Thyroid gland (tissue), 4 donors: ENCODE results near the gene TNFSF15. TPM values are rescaled to one million over a fixed set of nuclear protein-coding genes. Genes with fewer than 3 reads are reported as not detected.
A peak's percentile ranks its signal among the peaks of the same experiment; 100 is the strongest.

Experiments
- DNase-seq, 2 donors: peaks; one replicate each; pipeline ENCODE4 v3.0.0-alpha.2; 2019
- H3K27ac ChIP-seq, 3 donors: fragments of 200-600 bp; sonication (generic); 1 replicate in 2 of 3; 2 replicates in 1 of 3; pipeline ENCODE4 v1.5.1; 2016 to 2019; ENCODE audit warnings: mild to moderate bottlenecking in 1 of 3, moderate library complexity in 1 of 3
- H3K27me3 ChIP-seq: fragments of 200-600 bp; sonication (generic); one replicate; pipeline ENCODE4 v1.5.1; 2019
- H3K36me3 ChIP-seq, 2 donors: fragments of 200-600 bp; sonication (generic); one replicate each; pipeline ENCODE4 v1.5.1; 2016 to 2019
- H3K4me1 ChIP-seq, 2 donors: fragments of 200-600 bp; sonication (generic); one replicate each; pipeline ENCODE4 v1.5.1; 2017 to 2019
- H3K4me3 ChIP-seq, 3 donors: fragments of 200-600 bp; sonication (generic); replicated peaks in 1 of 3; 1 replicate in 2 of 3; 2 replicates in 1 of 3; pipeline ENCODE4 v1.5.1; 2016; ENCODE audit warnings: mild to moderate bottlenecking in 1 of 3
- H3K9me3 ChIP-seq: fragments of 200-600 bp; sonication (generic); one replicate; pipeline ENCODE4 v1.5.1; 2017
- CTCF ChIP-seq, 6 experiments: fragments of 200-600 bp in 3 of 6; fragments of 450-650 bp in 3 of 6; sonication (generic) in 3 of 6; IDR thresholded peaks; one replicate each; pipeline ENCODE4 v1.5.1; 2016 to 2019; ENCODE audit warnings: antibody characterized with exemption in 6 of 6, mild to moderate bottlenecking in 2 of 6, inconsistent platforms in 1 of 6, moderate library complexity in 1 of 6
- POLR2A ChIP-seq, 2 donors: fragments of 450-650 bp; IDR thresholded peaks; one replicate each; pipeline ENCODE4 v1.6.1; 2017; ENCODE audit warnings: antibody characterized with exemption in 2 of 2, mild to moderate bottlenecking in 2 of 2, moderate library complexity in 1 of 2
- WGBS, 2 donors: methylation state at CpG; one replicate each; pipeline ENCODE4 v1.1.5; 2017; 5-methylcytosine and 5-hydroxymethylcytosine counted together
- intact Hi-C: fragments of 100-400 bp; cut with DNase I; formaldehyde crosslinking; loops from one replicate; pipeline ENCODE4 v1.15.1; 2023
- total RNA-seq, 4 donors: library from RNA; depleted of rRNA; stranded (reverse); fragments of >200 nt; gene quantifications; one replicate each; pipeline ENCODE4 v1.2.3, GENCODE V29; 2016

TNFSF15 gene
- total RNA-seq, 4 donors from 2014 or later: 1.1 to 4.3 (median 2.6) TPM

GRCh38 chr9:114790521-114790920 lies 15.3 kb downstream of the TNFSF15 start:
- H3K9me3 ChIP-seq: no peaks in the 10 kb centered on the region
- DNase-seq: no peak
- H3K4me3 ChIP-seq: no peak overlapping the region
- 63 to 79% methylated on average over 6 of the region's 6 CpGs for WGBS, 2 donors
- TF ChIP-seq CTCF (IDR thresholded peaks at IDR 0.05) (no peak), POLR2A (IDR thresholded peaks at IDR 0.05) (no peak)
- intact Hi-C loops: no loop called here
- H3K4me1 ChIP-seq: peaks cover 0 to 11% of the 10 kb centered on the region in 2 donors
- H3K27ac ChIP-seq: no peak overlapping the region
- no peaks in the 10 kb centered on the region for H3K36me3 ChIP-seq
- no peaks in the 10 kb centered on the region for H3K27me3 ChIP-seq

- no peaks in the 10 kb centered on the region for H3K36me3 ChIP-seq
- no peak for DNase-seq
- no peak overlapping the region for H3K4me3 ChIP-seq
- peaks cover 5 to 11% of the 10 kb centered on the region in 2 donors for H3K4me1 ChIP-seq
- 92 to 100% methylated on average over 3 of the region's 3 CpGs for WGBS, 2 donors
- H3K27me3 ChIP-seq: no peaks in the 10 kb centered on the region
- no peak overlapping the region for H3K27ac ChIP-seq
- intact Hi-C loops: no loop called here
- H3K9me3 ChIP-seq: no peaks in the 10 kb centered on the region
- TF ChIP-seq POLR2A (IDR thresholded peaks at IDR 0.05) (no peak), CTCF (IDR thresholded peaks at IDR 0.05) (no peak)
Measured at GRCh38 chr9:114789006-114789405, 16.8 kb downstream of the TNFSF15 start.

GRCh38 chr9:114787781-114788498 lies 17.9 kb downstream of the TNFSF15 start:
- Histone ChIP-seq H3K4me1 (peaks cover 5 to 11% of the 10 kb centered on the region in 2 donors), H3K9me3 (no peaks in the 10 kb centered on the region), H3K27me3 (no peaks in the 10 kb centered on the region), H3K4me3 (no peak overlapping the region), H3K27ac (no peak overlapping the region), H3K36me3 (no peaks in the 10 kb centered on the region)
- peak in 1 of 2 donors; percentile 19 for DNase-seq
- intact Hi-C loops: no loop called here
- 69 to 73% methylated on average over 4 of the region's 4 CpGs for WGBS, 2 donors
- TF ChIP-seq CTCF (IDR thresholded peaks at IDR 0.05): no peak
- no peak for TF ChIP-seq POLR2A (IDR thresholded peaks at IDR 0.05)

GRCh38 chr9:114787214-114787613 lies 18.6 kb downstream of the TNFSF15 start:
- Histone ChIP-seq H3K27ac (no peak overlapping the region), H3K36me3 (no peaks in the 10 kb centered on the region), H3K9me3 (no peaks in the 10 kb centered on the region), H3K4me1 (peaks cover 5 to 11% of the 10 kb centered on the region in 2 donors), H3K4me3 (no peak overlapping the region), H3K27me3 (no peaks in the 10 kb centered on the region)
- intact Hi-C loops: no loop called here
- no peak for TF ChIP-seq POLR2A (IDR thresholded peaks at IDR 0.05)
- TF ChIP-seq CTCF (IDR thresholded peaks at IDR 0.05): no peak
- WGBS, 2 donors: 90% methylated on average over 2 of the region's 2 CpGs
- DNase-seq: no peak

GRCh38 chr9:114785866-114786650 lies 19.8 kb downstream of the TNFSF15 start:
- Histone ChIP-seq H3K36me3 (no peaks in the 10 kb centered on the region), H3K4me1 (peaks cover 5 to 11% of the 10 kb centered on the region in 2 donors), H3K9me3 (no peaks in the 10 kb centered on the region), H3K4me3 (no peak overlapping the region), H3K27me3 (no peaks in the 10 kb centered on the region), H3K27ac (no peak overlapping the region)
- WGBS, 2 donors: 76 to 77% methylated on average over 5 of the region's 5 CpGs
- DNase-seq: no peak
- intact Hi-C loops: no loop called here
- TF ChIP-seq CTCF (IDR thresholded peaks at IDR 0.05): no peak
- no peak for TF ChIP-seq POLR2A (IDR thresholded peaks at IDR 0.05)
